Measurements from ENCODE around the gene CXCL11. TPM values are rescaled to one million over a fixed set of nuclear protein-coding genes. Genes with fewer than 3 reads are reported as not detected.

The CXCL11 gene
- total RNA-seq, 1 experiment from 2014 or later, result 0.30 TPM

GRCh38 chr4:76061982-76062381, 26.1 kb upstream of the CXCL11 start:
- H3K27ac ChIP-seq (ENCODE audit: low read depth, low read length, poor library complexity, severe bottlenecking), result no peak overlapping the region
- TF ChIP-seq CTCF (conservative IDR thresholded peaks at IDR 0.05; ENCODE audit: low read depth, low read length) (no peak), EZH2 (IDR thresholded peaks at IDR 0.05; ENCODE audit: borderline replicate concordance, low read depth, low read length, poor library complexity, severe bottlenecking) (no peak)
- no peaks in the 10 kb centered on the region for H3K36me3 ChIP-seq (ENCODE audit: insufficient read depth, low read length, poor library complexity, severe bottlenecking)
- POLR2A ChIA-PET (ENCODE audit: low non-redundant PET), result no interaction called here
- no peaks in the 10 kb centered on the region for H3K27me3 ChIP-seq (replicated peaks; ENCODE audit: insufficient read depth, low read depth, low read length, poor library complexity)
- no peak for DNase-seq (ENCODE audit: low spot score)
- CTCF ChIA-PET, result no interaction called here
- H3K4me3 ChIP-seq (ENCODE audit: low read depth, low read length, poor library complexity, severe bottlenecking), result no peak overlapping the region
- no TSS peak for BruUV-seq (replicated peaks)
- no peaks in the 10 kb centered on the region for H3K4me1 ChIP-seq (ENCODE audit: insufficient read depth, low read length, poor library complexity, severe bottlenecking)
- intact Hi-C loops (cut with micrococcal nuclease; ENCODE audit: unreplicated experiment), result no loop called here
- H3K9me3 ChIP-seq (ENCODE audit: low read depth, low read length, poor library complexity, severe bottlenecking), result no peaks in the 10 kb centered on the region

DNA sequence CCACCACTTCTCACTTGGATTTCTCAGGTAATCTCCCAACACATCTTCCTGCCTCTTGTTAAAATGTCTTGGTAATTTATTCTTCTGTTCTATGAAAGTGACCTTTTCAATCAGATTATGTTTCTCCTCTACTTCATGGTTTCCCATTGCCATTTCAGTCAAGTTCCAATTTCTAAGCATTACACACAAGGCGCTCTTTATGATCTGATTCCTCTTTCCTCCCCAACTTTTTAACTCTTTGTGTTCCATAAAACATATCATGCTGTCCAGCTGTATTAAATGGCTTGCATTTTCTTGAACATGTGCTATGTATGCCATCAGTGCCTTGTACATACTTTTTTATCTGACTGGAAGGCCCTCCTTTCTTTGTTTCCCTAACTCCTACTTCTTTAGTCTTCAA, 25.6 kb upstream of the CXCL11 start:
- Histone ChIP-seq H3K36me3 (ENCODE audit: insufficient read depth, low read length, poor library complexity, severe bottlenecking) (no peaks in the 10 kb centered on the region), H3K4me3 (ENCODE audit: low read depth, low read length, poor library complexity, severe bottlenecking) (no peak overlapping the region), H3K27me3 (replicated peaks; ENCODE audit: insufficient read depth, low read depth, low read length, poor library complexity) (no peaks in the 10 kb centered on the region), H3K27ac (ENCODE audit: low read depth, low read length, poor library complexity, severe bottlenecking) (no peak overlapping the region), H3K9me3 (ENCODE audit: low read depth, low read length, poor library complexity, severe bottlenecking) (no peaks in the 10 kb centered on the region), H3K4me1 (ENCODE audit: insufficient read depth, low read length, poor library complexity, severe bottlenecking) (no peaks in the 10 kb centered on the region)
- intact Hi-C loops (cut with micrococcal nuclease; ENCODE audit: unreplicated experiment), result no loop called here
- BruUV-seq (replicated peaks), result no TSS peak
- no peak for DNase-seq (ENCODE audit: low spot score)
- CTCF ChIA-PET, result no interaction called here
- TF ChIP-seq CTCF (conservative IDR thresholded peaks at IDR 0.05; ENCODE audit: low read depth, low read length) (no peak), EZH2 (IDR thresholded peaks at IDR 0.05; ENCODE audit: borderline replicate concordance, low read depth, low read length, poor library complexity, severe bottlenecking) (no peak)
- POLR2A ChIA-PET (ENCODE audit: low non-redundant PET), result no interaction called here

DNA sequence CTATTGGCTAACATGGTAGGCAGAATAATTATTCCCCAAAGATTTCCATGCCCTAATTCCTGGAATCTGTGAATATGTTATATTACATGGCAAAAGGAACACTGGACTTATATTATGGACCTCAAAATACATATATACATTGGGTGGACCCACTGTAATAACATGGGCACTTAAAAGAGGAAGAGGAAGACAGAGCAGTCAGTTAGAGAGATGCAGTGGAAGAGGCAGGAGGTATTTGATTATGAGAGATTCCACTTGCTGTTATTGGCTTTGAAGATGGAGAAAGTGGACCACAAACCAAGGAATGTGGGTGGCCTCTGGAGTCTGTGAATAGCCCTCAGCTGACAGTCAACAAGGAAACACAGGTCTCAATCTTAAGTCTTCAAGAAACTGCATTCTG, 24.6 kb upstream of the CXCL11 start:
- no peak overlapping the region for H3K27ac ChIP-seq (ENCODE audit: low read depth, low read length, poor library complexity, severe bottlenecking)
- no TSS peak for BruUV-seq (replicated peaks)
- POLR2A ChIA-PET (ENCODE audit: low non-redundant PET), result no interaction called here
- CTCF ChIA-PET, result no interaction called here
- H3K9me3 ChIP-seq (ENCODE audit: low read depth, low read length, poor library complexity, severe bottlenecking), result no peaks in the 10 kb centered on the region
- H3K36me3 ChIP-seq (ENCODE audit: insufficient read depth, low read length, poor library complexity, severe bottlenecking), result no peaks in the 10 kb centered on the region
- no peaks in the 10 kb centered on the region for H3K4me1 ChIP-seq (ENCODE audit: insufficient read depth, low read length, poor library complexity, severe bottlenecking)
- TF ChIP-seq EZH2 (IDR thresholded peaks at IDR 0.05; ENCODE audit: borderline replicate concordance, low read depth, low read length, poor library complexity, severe bottlenecking), result no peak
- TF ChIP-seq CTCF (conservative IDR thresholded peaks at IDR 0.05; ENCODE audit: low read depth, low read length), result no peak
- intact Hi-C loops (cut with micrococcal nuclease; ENCODE audit: unreplicated experiment), result no loop called here
- H3K27me3 ChIP-seq (replicated peaks; ENCODE audit: insufficient read depth, low read depth, low read length, poor library complexity), result no peaks in the 10 kb centered on the region
- no peak for DNase-seq (ENCODE audit: low spot score)
- H3K4me3 ChIP-seq (ENCODE audit: low read depth, low read length, poor library complexity, severe bottlenecking), result no peak overlapping the region
